ENCODE measurements around the gene RNF220.

DNA sequence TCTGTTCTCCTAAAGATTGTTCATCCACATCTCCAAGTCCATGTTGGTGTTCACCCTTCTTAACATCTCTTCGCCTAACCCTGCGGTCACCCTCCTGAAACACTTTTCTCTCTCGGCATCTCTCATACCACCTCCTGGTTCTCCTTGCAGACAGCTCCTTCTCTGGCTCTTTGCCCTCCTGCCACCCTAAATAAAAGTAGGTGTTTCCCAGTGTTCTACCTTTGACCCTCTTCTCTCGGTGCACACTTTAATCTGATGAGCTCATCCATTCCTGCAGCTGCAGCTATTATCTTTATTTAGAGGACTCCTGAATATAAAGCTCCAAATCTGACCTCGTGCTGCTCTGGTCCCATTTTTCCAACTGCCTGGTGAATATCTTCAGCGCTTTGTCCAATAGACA lies 142.3 kb downstream of the RNF220 start:
- TF ChIP-seq CTCF (conservative IDR thresholded peaks at IDR 0.05; ENCODE audit: low read depth, low read length) (no peak), EZH2phosphoT487 (IDR thresholded peaks at IDR 0.05; ENCODE audit: borderline replicate concordance, low read length) (no peak), EZH2 (IDR thresholded peaks at IDR 0.05; ENCODE audit: low read length, unreplicated experiment) (no peak)
